Adipocyte (in vitro differentiated cells): Measurements from ENCODE around the gene CADM3.

Experiments
- DNase-seq: peaks from one replicate; pipeline ENCODE4 v3.0.0-alpha.2; 2015; ENCODE audit warnings: low read depth
- H3K27me3 ChIP-seq: replicated peaks from 2 replicates; pipeline ENCODE4 v1.7.0; 2013; ENCODE audit warnings: mild to moderate bottlenecking, low read length, moderate library complexity; ENCODE audit not compliant: control insufficient read depth, insufficient read depth
- H3K36me3 ChIP-seq: 2 replicates; pipeline ENCODE4 v1.7.0; 2013; ENCODE audit warnings: low read length, mild to moderate bottlenecking, moderate library complexity; ENCODE audit not compliant: control insufficient read depth, insufficient read depth, severe bottlenecking
- H3K4me1 ChIP-seq: 2 replicates; pipeline ENCODE4 v1.7.0; 2013; ENCODE audit warnings: mild to moderate bottlenecking, low read length, moderate library complexity; ENCODE audit not compliant: control insufficient read depth, insufficient read depth
- H3K4me3 ChIP-seq: 2 replicates; pipeline ENCODE4 v1.7.0; 2013; ENCODE audit warnings: mild to moderate bottlenecking, low read length, moderate library complexity
- H3K9ac ChIP-seq: 2 replicates; pipeline ENCODE4 v1.7.0; 2013; ENCODE audit warnings: mild to moderate bottlenecking, low read length, moderate library complexity
- H3K9me3 ChIP-seq: 2 replicates; pipeline ENCODE4 v1.7.0; 2013; ENCODE audit warnings: mild to moderate bottlenecking, low read length, moderate library complexity; ENCODE audit not compliant: control insufficient read depth

Gene CADM3

GRCh38 chr1:159229896-159230295, 58.5 kb downstream of the CADM3 start:
- Histone ChIP-seq H3K9me3 (no peaks in the 10 kb centered on the region), H3K27me3 (peaks cover 9% of the 10 kb centered on the region), H3K4me1 (no peaks in the 10 kb centered on the region), H3K9ac (no peak overlapping the region), H3K4me3 (no peak overlapping the region), H3K36me3 (no peaks in the 10 kb centered on the region)
- DNase-seq: no peak

DNA sequence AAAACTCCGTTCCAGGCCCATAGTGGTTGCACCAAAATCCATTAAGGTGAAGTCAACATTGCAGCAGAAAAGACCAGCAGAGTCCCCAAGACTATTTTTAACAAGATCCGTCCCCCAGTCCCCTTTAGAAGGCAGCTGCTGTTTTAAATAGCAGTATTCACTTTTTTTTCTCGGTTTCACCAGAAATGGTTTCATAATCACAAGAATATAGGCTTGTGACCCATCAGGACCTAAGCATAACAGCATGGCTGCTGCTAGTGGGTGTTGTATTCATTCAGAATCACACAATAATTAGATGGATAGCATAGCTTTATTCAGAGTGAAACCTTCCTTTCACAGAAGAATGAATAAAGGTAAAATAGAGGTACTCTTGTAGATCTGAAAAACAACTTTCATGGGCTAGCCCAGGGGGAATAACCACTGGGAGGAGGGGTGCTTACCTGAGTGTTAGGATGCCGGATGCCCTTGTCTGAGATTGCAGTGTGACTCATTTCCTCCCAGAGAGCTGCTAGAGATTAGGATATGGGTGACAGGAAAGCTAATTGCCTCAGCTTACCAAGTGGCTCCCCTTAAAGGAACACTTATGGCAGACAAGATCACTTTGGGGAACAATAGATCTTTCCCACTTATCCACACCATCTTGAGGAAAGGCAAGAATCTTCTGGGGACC, 68.3 kb downstream of the CADM3 start:
- H3K4me3 ChIP-seq: no peak overlapping the region
- H3K4me1 ChIP-seq: no peaks in the 10 kb centered on the region
- H3K27me3 ChIP-seq: no peaks in the 10 kb centered on the region
- DNase-seq: no peak
- H3K9me3 ChIP-seq: peaks cover 12% of the 10 kb centered on the region
- no peaks in the 10 kb centered on the region for H3K36me3 ChIP-seq
- no peak overlapping the region for H3K9ac ChIP-seq

DNA sequence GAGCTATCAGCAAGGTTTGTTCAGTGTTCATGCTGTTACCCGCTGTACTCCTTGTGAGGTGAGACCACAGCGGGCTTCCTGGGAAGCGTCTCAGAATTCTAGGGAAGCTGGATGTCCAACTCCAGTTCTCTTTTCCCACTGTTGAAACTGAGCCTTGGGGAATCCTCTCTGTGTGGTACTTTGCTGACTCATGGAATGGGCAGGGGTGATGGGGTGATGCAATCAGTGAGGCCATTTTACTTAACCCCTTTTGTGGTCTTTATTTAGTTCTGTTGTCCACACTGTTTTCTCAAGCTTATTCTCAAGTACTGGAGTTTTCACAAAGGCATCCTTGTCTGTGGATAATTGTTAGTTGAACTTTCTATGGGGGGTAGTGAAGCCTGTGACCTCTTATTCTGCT, 75.9 kb downstream of the CADM3 start:
- Histone ChIP-seq H3K4me3 (no peak overlapping the region), H3K9ac (no peak overlapping the region), H3K9me3 (peaks cover 23% of the 10 kb centered on the region), H3K27me3 (no peaks in the 10 kb centered on the region), H3K4me1 (no peaks in the 10 kb centered on the region), H3K36me3 (no peaks in the 10 kb centered on the region)
- DNase-seq: no peak

DNA sequence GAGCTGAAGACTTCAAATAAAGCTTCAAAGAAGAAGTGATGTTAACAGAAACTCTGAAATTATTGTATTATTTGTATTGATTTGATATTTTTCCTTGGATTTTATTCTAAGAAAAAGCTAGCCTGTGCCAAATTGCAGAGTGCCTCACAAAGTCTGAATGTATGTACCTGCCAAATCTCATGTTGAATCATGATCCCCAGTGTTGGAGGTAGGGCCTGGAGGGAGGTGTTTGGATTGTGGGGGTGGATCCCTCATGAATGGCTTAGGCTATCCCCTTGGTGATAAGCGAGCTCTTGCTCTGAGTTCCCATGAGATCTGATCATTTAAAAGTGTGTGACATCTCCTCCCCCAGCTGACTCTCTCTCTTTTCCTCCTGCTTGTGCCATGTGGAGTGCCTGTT, 76.9 kb downstream of the CADM3 start:
- Histone ChIP-seq H3K9ac (no peak overlapping the region), H3K27me3 (no peaks in the 10 kb centered on the region), H3K4me3 (no peak overlapping the region), H3K4me1 (no peaks in the 10 kb centered on the region), H3K9me3 (peaks cover 17% of the 10 kb centered on the region), H3K36me3 (no peaks in the 10 kb centered on the region)
- no peak for DNase-seq

GRCh38 chr1:159250638-159251216, 79.3 kb downstream of the CADM3 start:
- Histone ChIP-seq H3K36me3 (no peaks in the 10 kb centered on the region), H3K4me3 (no peak overlapping the region), H3K27me3 (no peaks in the 10 kb centered on the region), H3K9ac (no peak overlapping the region), H3K9me3 (peaks cover 13% of the 10 kb centered on the region), H3K4me1 (no peaks in the 10 kb centered on the region)
- no peak for DNase-seq
